BE2C (cell line): ENCODE data around the gene CRHBP.
A peak's percentile ranks its signal among the peaks of the same experiment; 100 is the strongest.

Experiments
- DNase-seq: peaks from one replicate; pipeline ENCODE4 v3.0.0-alpha.2; 2020
- H3K27me3 ChIP-seq: fragments of 250-450 bp; sonication (Bioruptor Pico); 2 replicates; pipeline ENCODE4 v1.5.1; 2020; ENCODE audit warnings: mild to moderate bottlenecking
- H3K36me3 ChIP-seq: fragments of 250-450 bp; sonication (Bioruptor Pico); 2 replicates; pipeline ENCODE4 v1.5.1; 2020; ENCODE audit warnings: mild to moderate bottlenecking
- H3K4me1 ChIP-seq: fragments of 250-450 bp; sonication (Bioruptor Pico); 2 replicates; pipeline ENCODE4 v1.5.1; 2020
- H3K4me3 ChIP-seq: 2 replicates; pipeline ENCODE4 v1.5.1; 2011; ENCODE audit warnings: low read depth, low read length
- H3K9me3 ChIP-seq: fragments of 250-450 bp; sonication (Bioruptor Pico); 2 replicates; pipeline ENCODE4 v1.5.1; 2020
- CTCF ChIP-seq: IDR thresholded peaks from 2 replicates; pipeline ENCODE4 v1.5.1; 2012; ENCODE audit warnings: mild to moderate bottlenecking, low read depth, low read length

CRHBP gene

GRCh38 chr5:77015938-77016569 lies 63.2 kb downstream of the CRHBP start:
- peaks cover 25% of the 10 kb centered on the region for H3K27me3 ChIP-seq
- DNase-seq = no peak
- H3K4me1 ChIP-seq = no peaks in the 10 kb centered on the region
- H3K36me3 ChIP-seq = no peaks in the 10 kb centered on the region
- H3K4me3 ChIP-seq = no peak overlapping the region
- no peaks in the 10 kb centered on the region for H3K9me3 ChIP-seq
- peak; percentile 40; the same call in 1 of the 2 replicates for TF ChIP-seq CTCF

GRCh38 chr5:77016962-77017361 lies 64.1 kb downstream of the CRHBP start:
- no peak for DNase-seq
- no peaks in the 10 kb centered on the region for H3K4me1 ChIP-seq
- H3K9me3 ChIP-seq = no peaks in the 10 kb centered on the region
- peaks cover 24% of the 10 kb centered on the region for H3K27me3 ChIP-seq
- no peaks in the 10 kb centered on the region for H3K36me3 ChIP-seq
- no peak for TF ChIP-seq CTCF
- H3K4me3 ChIP-seq = no peak overlapping the region

GRCh38 chr5:77017668-77018067 lies 64.8 kb downstream of the CRHBP start:
- H3K4me3 ChIP-seq = no peak overlapping the region
- TF ChIP-seq CTCF = no peak
- H3K27me3 ChIP-seq = peaks cover 21% of the 10 kb centered on the region
- DNase-seq = no peak
- no peaks in the 10 kb centered on the region for H3K36me3 ChIP-seq
- H3K4me1 ChIP-seq = no peaks in the 10 kb centered on the region
- no peaks in the 10 kb centered on the region for H3K9me3 ChIP-seq
